ENCODE results near the gene NQO2.

Gene NQO2

GRCh38 chr6:2964793-2965505, 34.7 kb upstream of the NQO2 start:
- Histone ChIP-seq H3K27ac (ENCODE audit: low read length) (no peak overlapping the region), H3K27me3 (ENCODE audit: insufficient read depth, low read length, poor library complexity) (peaks cover 37% of the 10 kb centered on the region), H3K4me2 (ENCODE audit: insufficient read depth, low read length) (no peak overlapping the region), H3K36me3 (ENCODE audit: insufficient read depth, low read length) (no peaks in the 10 kb centered on the region), H3K79me2 (ENCODE audit: insufficient read depth, low read length) (no peaks in the 10 kb centered on the region), H2AFZ (ENCODE audit: low read depth, low read length) (no peak overlapping the region), H3K9me3 (ENCODE audit: insufficient read depth, low read length, severe bottlenecking) (no peaks in the 10 kb centered on the region), H3K4me3 (ENCODE audit: low read depth in 1 of 2, low read length in 2 of 2) (no peak overlapping the region), H3K4me1 (ENCODE audit: insufficient read depth, low read length) (no peaks in the 10 kb centered on the region), H4K20me1 (ENCODE audit: insufficient read depth, low read length) (no peaks in the 10 kb centered on the region), H3K9ac (ENCODE audit: low read depth, low read length) (no peak overlapping the region)
- TF ChIP-seq CTCF (IDR thresholded peaks at IDR 0.05; ENCODE audit: borderline replicate concordance, extremely low read depth, low read length, poor library complexity, severe bottlenecking), result no peak
- no peak for TF ChIP-seq EZH2 (IDR thresholded peaks at IDR 0.05; ENCODE audit: borderline replicate concordance, low read depth, low read length, severe bottlenecking)
- no peak for ATAC-seq (ENCODE audit: insufficient read depth, low read depth)
- no peak for DNase-seq

- Histone ChIP-seq H3K4me1 (ENCODE audit: insufficient read depth, low read length) (no peaks in the 10 kb centered on the region), H3K4me3 (ENCODE audit: low read depth in 1 of 2, low read length in 2 of 2) (no peak overlapping the region), H3K9ac (ENCODE audit: low read depth, low read length) (no peak overlapping the region), H3K27me3 (ENCODE audit: insufficient read depth, low read length, poor library complexity) (peaks cover 31% of the 10 kb centered on the region), H3K27ac (ENCODE audit: low read length) (no peak overlapping the region), H4K20me1 (ENCODE audit: insufficient read depth, low read length) (no peaks in the 10 kb centered on the region), H3K4me2 (ENCODE audit: insufficient read depth, low read length) (no peak overlapping the region), H3K9me3 (ENCODE audit: insufficient read depth, low read length, severe bottlenecking) (no peaks in the 10 kb centered on the region), H2AFZ (ENCODE audit: low read depth, low read length) (no peak overlapping the region), H3K79me2 (ENCODE audit: insufficient read depth, low read length) (no peaks in the 10 kb centered on the region), H3K36me3 (ENCODE audit: insufficient read depth, low read length) (no peaks in the 10 kb centered on the region)
- TF ChIP-seq EZH2 (IDR thresholded peaks at IDR 0.05; ENCODE audit: borderline replicate concordance, low read depth, low read length, severe bottlenecking), result no peak
- TF ChIP-seq CTCF (IDR thresholded peaks at IDR 0.05; ENCODE audit: borderline replicate concordance, extremely low read depth, low read length, poor library complexity, severe bottlenecking), result no peak
- DNase-seq (no peak), ATAC-seq (ENCODE audit: insufficient read depth, low read depth) (no peak)
Observed at GRCh38 chr6:2966347-2966746, 33.3 kb upstream of the NQO2 start.

- H2AFZ ChIP-seq (ENCODE audit: low read depth, low read length), result no peak overlapping the region
- no peaks in the 10 kb centered on the region for H3K36me3 ChIP-seq (ENCODE audit: insufficient read depth, low read length)
- no peak overlapping the region for H3K27ac ChIP-seq (ENCODE audit: low read length)
- no peaks in the 10 kb centered on the region for H4K20me1 ChIP-seq (ENCODE audit: insufficient read depth, low read length)
- no peak overlapping the region for H3K4me2 ChIP-seq (ENCODE audit: insufficient read depth, low read length)
- peaks cover 21% of the 10 kb centered on the region for H3K27me3 ChIP-seq (ENCODE audit: insufficient read depth, low read length, poor library complexity)
- TF ChIP-seq CTCF (IDR thresholded peaks at IDR 0.05; ENCODE audit: borderline replicate concordance, extremely low read depth, low read length, poor library complexity, severe bottlenecking) (no peak), EZH2 (IDR thresholded peaks at IDR 0.05; ENCODE audit: borderline replicate concordance, low read depth, low read length, severe bottlenecking) (no peak)
- no peaks in the 10 kb centered on the region for H3K9me3 ChIP-seq (ENCODE audit: insufficient read depth, low read length, severe bottlenecking)
- no peaks in the 10 kb centered on the region for H3K4me1 ChIP-seq (ENCODE audit: insufficient read depth, low read length)
- no peak overlapping the region for H3K9ac ChIP-seq (ENCODE audit: low read depth, low read length)
- DNase-seq (no peak), ATAC-seq (ENCODE audit: insufficient read depth, low read depth) (no peak)
- H3K4me3 ChIP-seq (ENCODE audit: low read depth in 1 of 2, low read length in 2 of 2), result no peak overlapping the region
- H3K79me2 ChIP-seq (ENCODE audit: insufficient read depth, low read length), result no peaks in the 10 kb centered on the region
Observed at GRCh38 chr6:2967936-2968335, 31.8 kb upstream of the NQO2 start.

All from DND-41 (cell line).